Uterus (tissue), 4 donors: Measurements from ENCODE around the gene MLH1. TPM values are rescaled to one million over a fixed set of nuclear protein-coding genes. Genes with fewer than 3 reads are reported as not detected.

ENCODE experiments used
- DNase-seq, 2 donors: peaks; one replicate each; pipeline ENCODE4 v3.0.0-alpha.2; 2019 to 2020
- H3K27ac ChIP-seq, 2 donors: fragments of 200-600 bp; sonication (generic); 1 replicate in 1 of 2; 2 replicates in 1 of 2; pipeline ENCODE4 v1.5.1; 2016 to 2018
- H3K27me3 ChIP-seq, 2 donors: fragments of 200-600 bp; sonication (generic); one replicate each; pipeline ENCODE4 v1.5.1; 2018 to 2019; ENCODE audit warnings: control low read depth in 1 of 2
- H3K36me3 ChIP-seq, 2 donors: fragments of 200-600 bp; sonication (generic); one replicate each; pipeline ENCODE4 v1.5.1; 2019; ENCODE audit warnings: control low read depth in 1 of 2
- H3K4me1 ChIP-seq, 2 donors: fragments of 200-600 bp; sonication (generic); one replicate each; pipeline ENCODE4 v1.5.1; 2018 to 2019; ENCODE audit warnings: control low read depth in 1 of 2
- H3K4me3 ChIP-seq, 2 donors: fragments of 200-600 bp; sonication (generic); 1 replicate in 1 of 2; 2 replicates in 1 of 2; pipeline ENCODE4 v1.5.1; 2018 to 2019; ENCODE audit warnings: mild to moderate bottlenecking in 1 of 2
- H3K9me3 ChIP-seq, 2 donors: fragments of 200-600 bp; sonication (generic); one replicate each; pipeline ENCODE4 v1.5.1; 2019; ENCODE audit warnings: control low read depth in 1 of 2
- POLR2A ChIP-seq, 2 donors: fragments of 450-650 bp; IDR thresholded peaks; one replicate each; pipeline ENCODE4 v1.6.1; 2016; ENCODE audit warnings: antibody characterized with exemption in 2 of 2, mild to moderate bottlenecking in 1 of 2, moderate library complexity in 1 of 2
- intact Hi-C: fragments of 100-400 bp; cut with DNase I; formaldehyde crosslinking; loops from one replicate; pipeline ENCODE4 v1.15.1; 2023; ENCODE audit warnings: low total_unique reads
- total RNA-seq, 4 donors: library from RNA; depleted of rRNA in 3 of 4; stranded (reverse); fragments of >200 nt in 3 of 4; gene quantifications; one replicate each; pipeline versions ENCODE4 v1.1.0 to v1.2.4, GENCODE V29; 2014 to 2023
- TF ChIP-seq, protein P1 (sequence below), 4 experiments: fragments of 200-600 bp in 2 of 4; fragments of 450-650 bp in 2 of 4; sonication (generic) in 2 of 4; IDR thresholded peaks; one replicate each; pipeline ENCODE4 v1.5.1; 2016 to 2019; ENCODE audit warnings: antibody characterized with exemption in 4 of 4, mild to moderate bottlenecking in 2 of 4, moderate library complexity in 1 of 4
- donor health status: DM: yes; HTN: yes; CAD: no.

MLH1 gene
- total RNA-seq, 4 donors from 2014 or later: 5.9 to 64.3 (median 24.4) TPM

DNA sequence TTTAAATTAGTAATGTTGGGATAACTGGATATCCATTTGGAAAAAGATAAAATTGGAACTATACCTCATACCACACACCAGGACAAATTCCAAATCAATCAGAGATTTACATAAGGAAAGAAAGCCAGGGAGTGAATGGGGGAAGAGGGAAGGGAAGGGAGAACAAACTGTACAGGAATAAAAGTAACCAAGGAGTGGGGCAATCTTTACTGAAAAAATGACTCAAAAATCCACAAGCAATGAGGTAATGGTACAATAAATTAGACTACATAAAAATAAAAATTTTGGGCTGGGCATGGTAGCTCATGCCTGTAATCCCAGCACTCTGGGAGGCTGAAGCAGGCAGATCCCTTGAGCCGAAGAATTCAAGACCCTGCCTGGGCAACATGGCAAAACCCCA is 82.6 kb downstream of the MLH1 start:
- DNase-seq: no peak
- Histone ChIP-seq H3K27me3 (no peaks in the 10 kb centered on the region), H3K36me3 (no peaks in the 10 kb centered on the region), H3K9me3 (no peaks in the 10 kb centered on the region), H3K27ac (no peak overlapping the region), H3K4me1 (no peaks in the 10 kb centered on the region), H3K4me3 (no peak overlapping the region)
- intact Hi-C loops: no loop called here
- TF ChIP-seq, protein P1, sequence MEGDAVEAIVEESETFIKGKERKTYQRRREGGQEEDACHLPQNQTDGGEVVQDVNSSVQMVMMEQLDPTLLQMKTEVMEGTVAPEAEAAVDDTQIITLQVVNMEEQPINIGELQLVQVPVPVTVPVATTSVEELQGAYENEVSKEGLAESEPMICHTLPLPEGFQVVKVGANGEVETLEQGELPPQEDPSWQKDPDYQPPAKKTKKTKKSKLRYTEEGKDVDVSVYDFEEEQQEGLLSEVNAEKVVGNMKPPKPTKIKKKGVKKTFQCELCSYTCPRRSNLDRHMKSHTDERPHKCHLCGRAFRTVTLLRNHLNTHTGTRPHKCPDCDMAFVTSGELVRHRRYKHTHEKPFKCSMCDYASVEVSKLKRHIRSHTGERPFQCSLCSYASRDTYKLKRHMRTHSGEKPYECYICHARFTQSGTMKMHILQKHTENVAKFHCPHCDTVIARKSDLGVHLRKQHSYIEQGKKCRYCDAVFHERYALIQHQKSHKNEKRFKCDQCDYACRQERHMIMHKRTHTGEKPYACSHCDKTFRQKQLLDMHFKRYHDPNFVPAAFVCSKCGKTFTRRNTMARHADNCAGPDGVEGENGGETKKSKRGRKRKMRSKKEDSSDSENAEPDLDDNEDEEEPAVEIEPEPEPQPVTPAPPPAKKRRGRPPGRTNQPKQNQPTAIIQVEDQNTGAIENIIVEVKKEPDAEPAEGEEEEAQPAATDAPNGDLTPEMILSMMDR (IDR thresholded peaks at IDR 0.05): no peak
- TF ChIP-seq POLR2A (IDR thresholded peaks at IDR 0.05): no peak

DNA sequence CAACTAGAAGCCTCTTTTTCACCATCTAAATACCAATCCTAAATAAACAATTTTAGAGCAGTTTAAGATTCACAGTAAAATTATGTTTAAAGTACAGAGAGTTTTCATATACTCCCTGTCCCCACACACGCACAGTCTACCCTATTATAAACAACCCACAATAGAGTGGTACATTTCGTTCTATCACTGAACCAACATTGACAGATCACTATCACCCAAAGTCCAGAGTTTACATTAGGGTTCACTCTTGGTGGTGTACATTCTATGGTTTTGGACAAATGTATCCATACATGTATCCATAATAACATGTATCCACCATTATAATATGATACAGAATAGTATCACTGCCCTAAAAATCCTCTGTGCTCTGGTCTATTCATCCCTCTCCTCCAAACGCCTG is 89.0 kb downstream of the MLH1 start:
- Histone ChIP-seq H3K36me3 (no peaks in the 10 kb centered on the region), H3K27ac (no peak overlapping the region), H3K9me3 (no peaks in the 10 kb centered on the region), H3K4me1 (no peaks in the 10 kb centered on the region), H3K27me3 (no peaks in the 10 kb centered on the region), H3K4me3 (no peak overlapping the region)
- no peak for DNase-seq
- TF ChIP-seq, protein P1 (IDR thresholded peaks at IDR 0.05): no peak
- intact Hi-C loops: no loop called here

DNA sequence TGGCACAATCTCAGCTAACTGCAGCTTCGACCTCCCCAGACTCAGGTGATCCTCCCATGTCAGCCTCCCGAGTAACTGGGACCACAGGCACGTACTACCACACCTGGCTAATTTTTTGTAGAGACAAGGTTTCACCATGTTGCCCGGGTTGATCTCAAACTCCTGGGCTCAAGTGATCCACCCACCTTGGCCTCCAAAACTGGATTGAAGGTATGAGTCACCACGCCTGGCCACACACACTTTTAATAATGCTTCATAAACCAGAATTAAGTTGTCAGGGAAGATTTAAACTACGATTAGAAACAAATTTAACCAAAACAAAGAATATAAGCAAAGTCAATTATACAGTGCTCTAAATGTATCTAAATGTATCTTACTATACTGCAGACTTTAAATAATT is 93.6 kb downstream of the MLH1 start:
- no peak for DNase-seq
- Histone ChIP-seq H3K4me3 (no peak overlapping the region), H3K9me3 (no peaks in the 10 kb centered on the region), H3K36me3 (no peaks in the 10 kb centered on the region), H3K27me3 (no peaks in the 10 kb centered on the region), H3K4me1 (no peaks in the 10 kb centered on the region), H3K27ac (no peak overlapping the region)
- intact Hi-C loops: no loop called here
- TF ChIP-seq, protein P1 (IDR thresholded peaks at IDR 0.05): no peak
- TF ChIP-seq POLR2A (IDR thresholded peaks at IDR 0.05): no peak

DNA sequence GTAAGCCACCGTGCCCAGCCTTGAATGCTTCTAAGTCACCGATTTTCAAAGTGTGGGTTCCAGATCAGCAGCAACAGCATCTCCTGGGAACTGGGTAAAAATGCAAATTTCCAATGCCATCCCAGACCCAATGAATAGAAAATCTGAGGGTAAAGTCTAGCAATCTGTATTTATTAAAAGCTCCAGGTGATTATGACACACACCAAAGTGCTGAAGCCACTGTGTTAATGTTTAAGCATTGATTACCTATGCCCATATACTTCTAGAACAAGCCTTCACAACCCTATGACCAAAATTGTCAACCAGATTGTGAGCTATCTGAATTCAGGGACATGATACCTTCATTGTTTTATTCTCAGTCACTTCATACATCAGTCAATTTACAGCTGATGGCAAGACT is 94.6 kb downstream of the MLH1 start:
- Histone ChIP-seq H3K27me3 (no peaks in the 10 kb centered on the region), H3K9me3 (no peaks in the 10 kb centered on the region), H3K27ac (no peak overlapping the region), H3K36me3 (no peaks in the 10 kb centered on the region), H3K4me1 (no peaks in the 10 kb centered on the region), H3K4me3 (no peak overlapping the region)
- TF ChIP-seq POLR2A (IDR thresholded peaks at IDR 0.05): no peak
- TF ChIP-seq, protein P1 (IDR thresholded peaks at IDR 0.05): no peak
- DNase-seq: no peak
- intact Hi-C loops: no loop called here

DNA sequence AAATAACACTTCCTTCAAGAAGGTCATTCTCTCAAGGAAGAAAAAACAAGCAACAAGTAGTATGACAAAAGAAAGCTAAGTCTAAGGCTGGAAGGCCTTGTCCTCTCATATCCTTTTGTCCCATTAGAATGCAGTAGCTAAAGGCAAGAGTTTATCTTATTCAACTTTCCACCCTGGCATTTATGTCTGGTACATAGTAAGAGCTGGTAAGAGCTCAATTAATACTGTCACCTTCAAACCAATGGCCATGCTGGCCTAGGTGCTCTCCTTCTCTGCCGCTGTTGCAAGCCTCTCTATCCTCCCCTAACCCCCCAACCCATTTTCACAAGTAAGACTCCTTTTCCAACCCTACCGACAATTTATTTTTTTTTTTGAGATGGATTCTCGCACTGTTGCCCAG is 99.2 kb downstream of the MLH1 start:
- no peak for TF ChIP-seq POLR2A (IDR thresholded peaks at IDR 0.05)
- TF ChIP-seq, protein P1 (IDR thresholded peaks at IDR 0.05): no peak
- H3K4me1 ChIP-seq: no peaks in the 10 kb centered on the region
- no peak for DNase-seq
- H3K27me3 ChIP-seq: no peaks in the 10 kb centered on the region
- no peak overlapping the region for H3K4me3 ChIP-seq
- no peaks in the 10 kb centered on the region for H3K9me3 ChIP-seq
- H3K36me3 ChIP-seq: no peaks in the 10 kb centered on the region
- intact Hi-C loops: no loop called here
- H3K27ac ChIP-seq: no peak overlapping the region
